ENCODE data around the gene CTSO.

GRCh38 chr4:155909615-155910226 is 43.9 kb downstream of the CTSO start:
- no peak for TF ChIP-seq CTCF (IDR thresholded peaks at IDR 0.05 in 8 of 11, conservative IDR thresholded peaks at IDR 0.05 in 3 of 11)
- TF ChIP-seq POLR2A (IDR thresholded peaks at IDR 0.05) = no peak
